ENCODE measurements around the gene PRRT1.
"Not testable (repeated sequence)": the region's sequence is repeated elsewhere in the genome, so short reads cannot be mapped to it uniquely, and the experiment has no call there.

PRRT1 gene

DNA sequence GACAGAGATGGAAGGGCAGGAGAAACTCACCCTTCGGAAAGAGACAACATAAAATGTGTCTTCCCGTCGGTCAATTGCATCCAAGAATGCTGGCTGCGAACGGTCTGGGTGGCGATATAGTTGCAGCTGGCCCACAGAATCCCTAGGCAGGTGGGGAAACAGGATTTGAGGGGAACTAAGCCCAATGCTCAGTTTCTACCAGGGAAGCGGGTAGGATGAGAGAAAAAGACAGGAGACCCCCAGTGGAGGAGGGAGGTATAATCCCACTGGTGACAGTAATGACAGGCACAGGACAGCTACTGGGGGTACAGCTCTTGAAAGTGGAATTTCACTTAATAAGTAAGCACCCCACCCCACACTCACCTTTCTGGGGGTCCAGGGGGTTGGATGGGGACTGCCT, 35.1 kb downstream of the PRRT1 start:
- no peak for DNase-seq

DNA sequence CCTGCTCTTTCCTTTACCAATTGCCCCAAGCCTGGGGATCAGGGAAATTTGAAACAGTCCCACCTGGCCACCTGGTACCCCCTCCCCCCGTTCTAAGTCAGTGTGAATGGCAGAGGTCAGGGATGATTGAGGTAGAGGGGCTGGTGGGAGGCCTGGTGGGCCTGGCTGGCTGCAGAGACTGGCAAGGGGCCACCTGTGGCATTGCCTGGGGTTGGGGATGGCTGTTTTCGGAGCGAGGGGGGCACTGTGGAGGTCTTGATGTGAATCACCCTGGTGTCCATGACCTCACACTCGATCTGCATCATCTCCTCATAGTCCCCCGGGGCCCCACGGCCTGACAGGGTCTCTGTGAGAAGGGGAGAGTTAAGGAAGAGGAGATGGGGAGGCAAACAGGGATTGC, 36.1 kb downstream of the PRRT1 start:
- DNase-seq = no peak

DNA sequence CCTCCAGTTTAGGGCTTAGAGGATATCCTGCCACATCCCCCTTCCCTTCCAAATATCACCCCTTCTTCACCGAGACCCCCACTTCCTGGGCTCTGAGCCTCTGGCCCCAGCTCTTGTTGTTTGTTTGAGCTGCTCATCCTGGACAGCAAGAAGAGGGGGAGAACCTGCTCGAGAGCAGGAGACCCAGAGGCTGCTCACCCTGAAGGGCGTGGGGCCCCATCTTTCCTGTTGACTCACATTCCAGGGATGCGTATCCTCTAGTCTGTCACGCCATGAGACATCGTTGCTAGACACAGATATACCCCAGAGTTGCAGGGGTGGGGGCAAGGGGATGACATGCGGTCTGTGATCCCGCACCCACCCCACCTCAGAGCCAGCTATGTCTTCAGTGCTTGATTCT, 36.9 kb downstream of the PRRT1 start:
- no peak for DNase-seq

DNA sequence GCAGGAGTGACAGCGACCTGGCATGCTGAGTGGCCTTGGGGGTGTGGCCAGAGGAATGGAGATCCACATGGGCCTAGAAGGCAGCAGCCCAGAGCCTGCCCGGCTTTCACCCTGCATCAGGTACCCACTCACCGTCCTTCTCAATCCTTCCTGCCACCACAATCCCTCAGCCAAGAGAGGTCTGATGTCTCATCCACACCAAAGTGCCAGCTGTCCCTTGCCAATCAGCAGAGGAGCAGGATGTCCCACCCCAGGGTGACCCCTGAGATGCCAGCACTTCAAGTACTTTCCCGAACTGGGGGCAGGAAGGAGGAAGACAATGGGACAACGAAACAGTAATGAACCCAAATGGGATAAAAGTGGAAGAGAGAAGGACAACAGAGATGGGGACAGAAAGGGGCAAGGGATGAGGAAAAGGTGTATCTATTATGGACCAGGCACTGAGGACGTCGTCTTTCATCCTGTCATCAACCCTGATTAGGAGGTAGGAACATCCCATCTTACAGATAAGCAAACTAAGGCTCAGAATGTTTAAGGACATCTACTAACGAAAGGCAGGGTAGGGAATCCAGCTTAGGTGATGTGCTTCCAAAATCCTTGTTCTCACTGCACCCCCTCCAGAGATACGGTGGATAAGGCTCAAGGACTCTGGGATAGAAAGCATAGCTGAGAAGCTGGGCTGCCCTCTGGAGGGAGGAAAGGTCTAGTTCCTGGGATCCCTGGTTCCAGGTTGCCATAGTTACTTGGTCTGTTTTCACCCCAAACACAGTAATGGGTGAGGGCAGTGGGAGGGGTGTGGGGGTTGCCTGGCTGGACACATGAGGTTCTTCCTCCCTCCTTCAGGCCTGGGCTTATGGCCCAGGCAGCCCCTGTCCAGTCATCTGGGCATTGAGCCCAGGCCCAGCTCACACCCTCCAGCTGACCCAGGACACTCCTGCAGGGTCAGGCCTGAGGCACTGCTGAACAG, 38.1 kb downstream of the PRRT1 start:
- DNase-seq = no peak

DNA sequence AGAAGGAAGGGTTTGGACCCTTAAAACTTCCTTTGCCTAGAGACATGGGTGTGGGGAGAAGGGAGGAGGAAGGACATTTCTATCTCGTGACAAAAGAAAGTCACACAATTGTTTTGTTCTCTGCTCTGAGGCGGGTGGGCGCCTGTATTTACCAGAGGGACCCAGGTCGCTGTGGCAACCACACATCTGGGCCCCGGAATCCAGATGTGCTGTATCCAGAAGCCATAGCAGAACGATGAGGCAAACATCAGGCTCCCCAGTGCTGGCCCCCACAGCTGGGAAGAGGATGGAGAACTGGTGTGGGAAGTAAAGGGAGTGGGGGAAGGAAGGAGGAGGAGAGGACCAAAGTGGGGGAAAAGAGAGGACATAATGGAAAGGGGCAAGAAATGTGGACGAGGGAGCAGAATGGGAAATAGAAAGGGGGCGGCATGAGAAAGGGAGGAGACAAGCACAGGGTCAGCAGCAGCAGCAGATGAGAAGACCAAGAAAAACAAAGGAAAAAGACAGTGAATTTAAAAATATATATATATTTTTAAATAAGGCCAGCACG, 39.2 kb downstream of the PRRT1 start:
- DNase-seq = no peak

DNA sequence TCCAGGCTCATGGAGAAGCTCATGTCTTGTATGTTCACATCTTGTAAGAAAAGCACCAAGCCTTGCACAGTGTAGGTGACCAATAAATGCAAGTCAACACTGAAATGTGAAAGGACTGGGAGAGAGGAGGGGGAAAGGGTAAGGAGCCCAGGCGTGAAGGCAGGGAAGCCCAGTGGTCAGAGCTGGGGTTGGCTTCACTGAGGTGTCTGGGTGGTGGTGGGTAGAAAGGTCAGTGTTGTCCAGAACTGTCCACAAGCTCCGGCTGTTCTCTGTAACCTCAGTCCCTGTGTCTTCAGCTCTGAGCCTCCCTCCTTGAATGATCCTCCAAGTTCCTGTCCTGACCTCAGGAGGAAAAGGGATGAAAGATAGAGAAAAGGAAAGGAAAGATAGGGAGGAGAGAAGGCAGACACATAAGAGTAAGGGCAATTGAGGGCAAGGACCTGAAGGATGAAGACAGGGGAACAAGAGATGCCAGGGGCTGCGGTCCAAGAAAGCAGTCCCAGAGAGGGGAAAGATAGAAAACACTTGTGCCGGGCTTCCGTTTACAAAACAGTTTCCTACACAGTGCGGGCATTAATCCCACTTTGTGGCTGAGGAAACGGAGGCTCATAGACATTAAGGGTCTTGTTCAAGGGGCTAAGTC, 40.2 kb downstream of the PRRT1 start:
- no peak for DNase-seq

DNA sequence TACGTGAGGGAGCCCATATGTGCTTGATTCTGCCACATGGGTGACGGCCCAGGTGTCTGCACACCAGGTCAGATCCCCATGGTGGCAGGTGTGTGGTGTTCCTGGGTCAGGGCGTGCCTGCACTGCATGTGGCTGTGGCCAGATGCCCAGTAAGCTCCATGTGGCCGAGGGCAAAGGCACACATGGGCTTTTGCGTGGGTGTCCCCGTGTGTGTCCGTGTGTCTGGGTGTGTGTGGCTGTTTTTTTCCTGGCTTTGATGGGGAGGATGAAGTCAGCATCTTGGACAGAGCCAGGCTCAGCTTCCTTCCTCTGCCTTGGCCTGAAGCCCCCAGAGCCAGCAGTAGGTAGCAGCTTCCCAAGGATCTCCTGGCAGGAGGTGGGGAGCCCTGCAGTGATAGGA, 41.1 kb downstream of the PRRT1 start:
- no peak for DNase-seq

DNA sequence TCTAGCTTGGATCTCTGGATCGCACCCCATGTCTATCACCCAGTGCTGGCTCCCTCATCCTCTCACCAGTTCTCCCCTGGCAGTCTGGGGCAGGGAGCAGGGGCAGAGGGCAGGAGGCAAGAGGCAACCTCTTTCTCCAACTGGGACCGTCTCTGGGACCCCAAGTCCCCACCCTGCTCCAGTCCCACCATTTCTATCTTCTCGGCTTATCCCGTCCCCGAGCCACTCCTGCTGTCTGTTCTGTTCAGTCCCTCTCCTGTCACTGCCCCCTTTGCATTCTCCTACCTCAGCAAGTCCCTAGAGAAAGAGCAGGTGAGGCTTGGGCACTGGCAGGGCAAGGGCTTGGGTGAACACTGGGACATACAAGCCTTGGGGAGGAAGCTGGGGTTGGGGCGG, 42.0 kb downstream of the PRRT1 start:
- no peak for DNase-seq

DNA sequence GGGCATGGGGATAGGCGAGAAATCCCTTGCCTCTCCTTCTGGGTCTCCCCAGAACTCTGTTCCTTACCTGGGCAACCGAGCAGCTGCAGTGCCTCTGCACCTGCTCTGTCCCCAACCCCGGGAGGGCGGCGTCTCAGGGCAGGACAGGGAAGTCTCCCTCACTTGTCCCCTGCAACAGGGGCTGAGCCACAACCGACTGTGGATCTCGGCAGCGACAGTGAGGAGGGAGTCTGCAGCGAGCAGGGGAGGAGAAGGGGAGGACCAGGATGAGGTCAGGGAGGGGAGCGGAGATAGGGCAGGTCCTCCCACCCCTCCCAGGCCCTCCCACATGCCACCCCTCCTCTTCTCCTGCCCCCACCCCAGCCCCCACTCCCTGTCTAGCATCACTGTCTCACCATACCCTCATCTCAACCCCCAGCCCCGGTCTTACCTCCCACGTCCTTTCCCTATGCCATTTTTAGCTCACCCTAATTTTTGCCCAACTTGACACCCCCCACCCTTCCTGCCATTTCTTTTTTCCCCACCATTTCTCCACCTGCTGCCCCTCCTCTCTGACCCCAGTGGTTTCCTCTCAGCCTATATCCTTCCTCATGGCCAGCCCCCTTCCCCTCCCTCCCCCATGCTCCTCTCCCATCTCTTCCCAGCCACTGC, 42.5 kb downstream of the PRRT1 start, which contains the start of gene TNXB:
TNXB (minus strand) TSS at position 225 of the 651 bp plus-strand sequence. CDS start 11,140 bp downstream, outside the sequence.
- DNase-seq = no peak

DNA sequence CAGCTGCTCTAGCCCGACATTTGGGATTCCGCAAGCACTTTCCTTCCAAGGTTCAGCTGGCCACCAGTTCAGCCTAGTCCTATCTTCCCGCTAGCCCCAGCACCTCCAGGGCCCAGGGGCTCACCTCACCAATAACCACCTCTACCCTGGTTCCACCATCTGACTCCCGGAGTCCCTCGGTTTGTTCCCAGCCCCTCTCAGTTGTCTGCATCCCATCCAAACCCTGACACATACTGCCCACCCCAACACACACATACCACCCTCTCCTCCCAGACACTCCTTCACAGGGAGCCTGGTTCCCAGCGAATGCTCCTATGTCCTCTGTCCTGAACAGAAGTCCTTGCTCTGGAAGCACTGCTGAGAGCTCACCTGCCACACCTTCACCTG, 43.0 kb downstream of the PRRT1 start:
- DNase-seq = no peak

DNA sequence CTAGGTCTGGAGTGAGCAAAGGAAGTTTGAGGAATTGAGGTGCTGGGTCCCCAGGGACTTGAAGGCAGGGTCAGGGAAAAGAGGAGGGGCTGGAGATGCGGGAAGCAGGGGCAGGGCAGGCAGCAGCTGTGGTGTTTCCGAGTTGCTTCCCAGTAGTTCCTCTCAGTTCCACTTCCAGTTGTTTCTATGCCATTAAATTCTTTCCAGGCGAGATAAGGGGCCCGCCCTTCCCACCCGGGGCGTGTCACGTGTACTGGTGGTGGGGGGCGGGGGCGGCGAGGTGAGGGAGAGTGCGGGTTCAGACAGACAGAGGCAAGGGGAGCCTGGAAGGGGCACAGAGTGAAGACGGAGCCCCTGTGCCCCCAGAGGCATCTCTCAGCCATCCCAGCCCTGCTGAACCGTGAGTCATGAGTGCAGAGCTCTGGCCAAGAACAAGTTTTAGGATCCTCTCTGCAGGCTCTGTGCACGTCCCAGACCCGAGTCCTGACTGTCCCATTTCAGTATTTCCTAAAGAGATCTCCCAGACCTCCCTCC, 43.6 kb downstream of the PRRT1 start:
- DNase-seq = no peak

DNA sequence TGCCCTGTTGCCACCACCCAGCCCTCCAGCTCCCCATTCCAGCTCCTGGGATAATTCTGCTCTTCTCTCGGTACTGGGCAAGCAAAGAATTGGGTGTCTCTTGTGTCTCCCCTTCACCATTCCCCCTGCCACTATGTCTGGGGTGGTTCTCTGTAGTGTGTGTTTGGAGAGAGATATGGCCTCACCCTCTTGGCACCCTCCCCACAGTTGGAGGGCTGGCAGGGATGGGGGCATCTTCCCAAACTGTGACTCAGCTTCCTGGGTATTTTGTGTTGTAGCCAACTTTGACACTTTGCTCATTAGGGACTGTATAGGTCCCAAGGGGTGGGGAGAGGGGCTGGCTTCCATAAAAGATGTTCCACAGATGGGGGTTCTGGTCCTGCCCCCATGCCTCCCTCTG, 44.3 kb downstream of the PRRT1 start:
- DNase-seq = no peak

DNA sequence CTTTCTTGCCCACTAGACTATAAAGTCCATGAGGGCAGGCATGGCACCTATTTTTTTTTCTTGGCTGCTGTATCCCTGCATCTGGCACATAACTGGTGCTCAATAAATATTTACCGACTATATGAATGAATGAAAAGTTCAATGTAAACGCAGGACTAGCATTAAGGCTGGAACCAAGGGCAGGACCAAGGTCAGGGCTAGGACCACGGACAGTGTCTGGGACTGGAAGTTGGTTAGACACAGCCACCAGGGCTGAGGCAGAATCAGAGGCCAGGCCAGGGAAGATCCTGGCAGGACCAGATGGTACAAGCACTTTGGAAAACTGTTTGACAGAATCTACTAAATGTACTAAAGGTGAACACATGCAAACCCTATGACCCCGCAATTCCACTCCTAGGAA, 46.3 kb downstream of the PRRT1 start:
- no peak for DNase-seq

DNA sequence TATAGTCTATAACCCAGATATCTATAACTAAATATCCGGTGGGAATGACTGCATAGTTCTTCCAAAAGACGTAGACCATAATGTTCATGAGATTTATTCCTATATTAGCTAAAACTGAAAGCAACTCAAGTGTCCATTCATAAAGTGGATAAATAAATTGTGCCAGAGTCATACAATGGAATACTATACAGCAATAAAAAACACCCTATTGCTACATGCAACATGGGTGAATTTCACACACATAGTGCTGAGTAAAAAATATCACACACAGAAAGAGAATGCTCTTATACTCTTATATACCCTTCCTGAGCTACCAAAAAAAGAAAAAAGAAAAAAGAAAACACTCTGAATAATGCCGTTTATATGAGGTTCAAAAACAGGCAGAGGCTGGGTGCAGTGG, 49.5 kb downstream of the PRRT1 start:
- DNase-seq = no peak

DNA sequence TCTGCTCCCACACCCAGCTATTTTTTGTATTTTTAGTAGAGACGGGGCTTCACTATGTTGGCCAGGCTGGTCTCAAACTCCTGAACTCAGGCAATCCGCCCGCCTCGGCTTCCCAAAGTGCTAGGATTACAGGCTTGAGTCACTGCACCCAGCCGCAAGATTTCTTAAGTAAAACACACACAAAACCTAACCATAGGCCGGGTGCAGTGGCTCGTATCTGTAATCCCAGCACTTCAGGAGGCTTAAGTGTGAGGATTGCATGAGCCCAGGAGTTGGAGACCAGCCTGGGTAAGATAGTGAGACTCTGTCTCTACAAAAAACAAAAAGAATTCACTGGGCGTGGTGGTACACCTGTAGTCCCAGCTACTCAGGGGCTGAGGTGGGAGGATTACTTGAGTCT, 51.5 kb downstream of the PRRT1 start:
- not testable (repeated sequence) for DNase-seq

Measured in NCI-H1436 (cell line).